H1 (cell line): ENCODE data around the gene NT5DC3. TPM values are rescaled to one million over a fixed set of nuclear protein-coding genes. Genes with fewer than 3 reads are reported as not detected.

Source experiments
- CTCF ChIA-PET: fragments of 300-600 bp; sonication (Branson Sonifier 250); formaldehyde crosslinking; loops from one replicate; lab custom pipeline; 2021; ENCODE audit not compliant: partially characterized antibody; lab: Charles Lee
- POLR2A ChIA-PET: fragments of 300-600 bp; sonication (Branson Sonifier 250); formaldehyde crosslinking; loops from one replicate; lab custom pipeline; 2021; ENCODE audit warnings: inconsistent platforms; ENCODE audit not compliant: partially characterized antibody; lab: Charles Lee
- DNase-seq, 2 experiments: peaks; one replicate each; pipeline versions ENCODE4 v3.0.0 to v3.0.0-alpha.2; 2010 to 2022; ENCODE audit warnings: low spot score in 2 of 2, low read depth in 1 of 2, mixed read lengths in 1 of 2
- FAIRE-seq: peaks from 2 replicates; lab custom pipeline; 2011; peaks lifted over from hg19 to GRCh38; lab: Jason Lieb, UNC
- H2AFZ ChIP-seq: 2 replicates; pipeline ENCODE4 v1.8.1; 2012; ENCODE audit warnings: low read length, inconsistent platforms
- H2AK5ac ChIP-seq: 2 replicates; pipeline ENCODE4 v1.6.1; 2013; ENCODE audit warnings: low read depth, low read length
- H2BK120ac ChIP-seq: replicated peaks from 2 replicates; pipeline ENCODE3; 2013; ENCODE audit warnings: low read depth, low read length, inconsistent platforms
- H2BK12ac ChIP-seq: 2 replicates; pipeline ENCODE4 v1.6.1; 2013; ENCODE audit warnings: low read depth, low read length
- H2BK15ac ChIP-seq: 2 replicates; pipeline ENCODE4 v1.6.1; 2013; ENCODE audit warnings: low read length
- H2BK20ac ChIP-seq: 2 replicates; pipeline ENCODE4 v1.6.1; 2013; ENCODE audit warnings: low read length
- H2BK5ac ChIP-seq: 2 replicates; pipeline ENCODE4 v1.6.1; 2013; ENCODE audit warnings: low read depth, low read length
- H3K14ac ChIP-seq: 2 replicates; pipeline ENCODE4 v1.6.1; 2013; ENCODE audit warnings: inconsistent platforms; ENCODE audit not compliant: insufficient read length
- H3K18ac ChIP-seq: 2 replicates; pipeline ENCODE4 v1.6.1; 2013; ENCODE audit warnings: low read length; ENCODE audit errors: extremely low read depth
- H3K23ac ChIP-seq: 2 replicates; pipeline ENCODE4 v1.6.1; 2013; ENCODE audit warnings: inconsistent platforms; ENCODE audit not compliant: insufficient read length
- H3K23me2 ChIP-seq: 2 replicates; pipeline ENCODE4 v1.6.1; 2013; ENCODE audit warnings: low read depth, low read length
- H3K27ac ChIP-seq: 2 replicates; pipeline ENCODE4 v1.6.1; 2011; ENCODE audit warnings: low read depth, low read length, inconsistent platforms
- H3K27me3 ChIP-seq, 4 experiments: replicated peaks in 1 of 4; 1 replicate in 1 of 4; 2 replicates in 3 of 4; pipeline versions ENCODE4 v1.6.1 to v1.8.1; 2011 to 2013; ENCODE audit warnings: low read length in 3 of 4, mild to moderate bottlenecking in 3 of 4, inconsistent platforms in 2 of 4, mixed read lengths in 2 of 4, moderate library complexity in 1 of 4; ENCODE audit not compliant: control insufficient read depth in 3 of 4, insufficient read depth in 3 of 4; ENCODE audit errors: extremely low read depth in 1 of 4
- H3K36me3 ChIP-seq, 4 experiments: 2 replicates each; pipeline versions ENCODE4 v1.6.1 to v1.8.1; 2011 to 2013; ENCODE audit warnings: mild to moderate bottlenecking in 4 of 4, low read length in 3 of 4, moderate library complexity in 2 of 4, control low read depth in 1 of 4, inconsistent platforms in 1 of 4; ENCODE audit not compliant: insufficient read depth in 4 of 4, control insufficient read depth in 2 of 4
- H3K4ac ChIP-seq: replicated peaks from 2 replicates; pipeline ENCODE3; 2013; ENCODE audit warnings: low read length, low read depth, mixed read lengths, inconsistent platforms; ENCODE audit not compliant: insufficient read length
- H3K4me1 ChIP-seq, 4 experiments: replicated peaks in 1 of 4; 1 replicate in 1 of 4; 2 replicates in 3 of 4; pipeline versions ENCODE4 v1.6.1 to v1.8.1; 2011 to 2013; ENCODE audit warnings: low read length in 3 of 4, inconsistent platforms in 2 of 4, mixed read lengths in 1 of 4; ENCODE audit not compliant: insufficient read depth in 4 of 4, control insufficient read depth in 3 of 4
- H3K4me2 ChIP-seq, 2 experiments: 2 replicates each; pipeline versions ENCODE4 v1.6.1 to v1.8.1; 2011 to 2013; ENCODE audit warnings: low read depth in 2 of 2, low read length in 2 of 2, control low read depth in 1 of 2, inconsistent platforms in 1 of 2, mild to moderate bottlenecking in 1 of 2; ENCODE audit not compliant: insufficient read depth in 1 of 2
- H3K4me3 ChIP-seq, 4 experiments: fragments of 200-600, 300-600 bp in 1 of 4; sonication (generic), shearing (Covaris generic), sonication (Bioruptor Twin) in 1 of 4; 2 replicates each; pipeline versions ENCODE4 v1.5.1 to v1.8.1; 2011 to 2016; ENCODE audit warnings: low read length in 4 of 4, low read depth in 3 of 4, control low read depth in 2 of 4, inconsistent platforms in 2 of 4, mild to moderate bottlenecking in 2 of 4, mixed read lengths in 1 of 4, moderate library complexity in 1 of 4; ENCODE audit not compliant: insufficient read depth in 2 of 4; ENCODE audit errors: extremely low read depth in 1 of 4
- H3K56ac ChIP-seq: replicated peaks from 2 replicates; pipeline ENCODE3; 2013; ENCODE audit warnings: low read depth, mild to moderate bottlenecking, mixed read lengths, low read length, inconsistent platforms; ENCODE audit not compliant: insufficient read length
- H3K79me1 ChIP-seq: 2 replicates; pipeline ENCODE4 v1.6.1; 2013; ENCODE audit warnings: low read depth, low read length, control low read depth
- H3K79me2 ChIP-seq, 2 experiments: 2 replicates each; pipeline versions ENCODE4 v1.6.1 to v1.8.1; 2012 to 2013; ENCODE audit warnings: low read length in 2 of 2, mild to moderate bottlenecking in 2 of 2, inconsistent platforms in 1 of 2; ENCODE audit not compliant: insufficient read depth in 2 of 2, control insufficient read depth in 1 of 2
- H3K9ac ChIP-seq, 4 experiments: replicated peaks in 1 of 4; 1 replicate in 1 of 4; 2 replicates in 3 of 4; pipeline versions ENCODE4 v1.6.1 to v1.8.1; 2011 to 2013; ENCODE audit warnings: low read depth in 3 of 4, low read length in 3 of 4, control low read depth in 2 of 4, mild to moderate bottlenecking in 2 of 4, moderate library complexity in 2 of 4, inconsistent platforms in 1 of 4; ENCODE audit errors: extremely low read depth in 1 of 4
- H3K9me3 ChIP-seq, 2 experiments: 2 replicates each; pipeline versions ENCODE4 v1.6.1 to v1.8.1; 2012 to 2013; ENCODE audit warnings: mild to moderate bottlenecking in 2 of 2, moderate library complexity in 2 of 2, control low read depth in 1 of 2, inconsistent platforms in 1 of 2, low read depth in 1 of 2, low read length in 1 of 2, mixed read lengths in 1 of 2; ENCODE audit not compliant: insufficient read depth in 2 of 2
- H4K20me1 ChIP-seq, 2 experiments: replicated peaks in 1 of 2; 2 replicates each; pipeline versions ENCODE3 to v1.8.1; 2011 to 2013; ENCODE audit warnings: inconsistent platforms in 2 of 2, low read length in 2 of 2, mild to moderate bottlenecking in 1 of 2; ENCODE audit not compliant: insufficient read depth in 2 of 2, control insufficient read depth in 1 of 2
- H4K5ac ChIP-seq: 2 replicates; pipeline ENCODE4 v1.6.1; 2013; ENCODE audit warnings: low read length, low read depth, mixed read lengths, inconsistent platforms; ENCODE audit not compliant: insufficient read length
- H4K8ac ChIP-seq: 2 replicates; pipeline ENCODE4 v1.8.0; 2013; ENCODE audit warnings: mild to moderate bottlenecking, moderate library complexity, low read length, inconsistent platforms; ENCODE audit not compliant: insufficient read depth; ENCODE audit errors: extremely low read depth
- H4K91ac ChIP-seq: replicated peaks from 2 replicates; pipeline ENCODE3; 2013; ENCODE audit warnings: low read length, mixed read lengths, inconsistent platforms; ENCODE audit not compliant: insufficient read length
- CEBPB ChIP-seq: IDR thresholded peaks from 2 replicates; pipeline ENCODE4 v1.6.1; 2012; ENCODE audit warnings: low read depth, low read length
- EP300 ChIP-seq, 2 experiments: IDR thresholded peaks; 1 replicate in 1 of 2; 2 replicates in 1 of 2; pipeline ENCODE4 v1.6.1; 2011 to 2012; ENCODE audit warnings: low read depth in 2 of 2, low read length in 2 of 2, mild to moderate bottlenecking in 2 of 2, borderline replicate concordance in 1 of 2, inconsistent platforms in 1 of 2, moderate library complexity in 1 of 2
- GABPA ChIP-seq: IDR thresholded peaks from 2 replicates; pipeline ENCODE4 v1.6.1; 2011; ENCODE audit warnings: mild to moderate bottlenecking, low read length, moderate library complexity, borderline replicate concordance; ENCODE audit not compliant: insufficient read depth
- KDM5A ChIP-seq: fragments of 200-600 bp; IDR thresholded peaks from 2 replicates; pipeline ENCODE4 v1.7.1; 2012; ENCODE audit warnings: mild to moderate bottlenecking, low read length, inconsistent platforms, mixed read lengths
- POLR2AphosphoS5 ChIP-seq: IDR thresholded peaks from 2 replicates; pipeline ENCODE4 v1.6.1; 2011; ENCODE audit warnings: low read depth, low read length
- POU5F1 ChIP-seq: IDR thresholded peaks from 2 replicates; pipeline ENCODE4 v1.6.1; 2011; ENCODE audit warnings: low read depth, mild to moderate bottlenecking, low read length, moderate library complexity
- TBP ChIP-seq: IDR thresholded peaks from 2 replicates; pipeline ENCODE4 v1.6.1; 2011; ENCODE audit warnings: low read depth, low read length, improper control_type of control experiment
- TEAD4 ChIP-seq: IDR thresholded peaks from 2 replicates; pipeline ENCODE4 v1.6.1; 2012; ENCODE audit warnings: low read depth, low read length, inconsistent platforms, mixed read lengths
- whole genome bisulfite sequencing, 2 experiments: shearing (Covaris generic) in 1 of 2; methylation state at CpG; one replicate each; pipeline versions ENCODE4 v1.1.6 to v1.1.7; 2013 to 2015; ENCODE audit warnings: low lambda C conversion rate in 2 of 2, mixed read lengths in 2 of 2, inconsistent platforms in 1 of 2, low coverage in 1 of 2, missing lambda C conversion rate in 1 of 2; ENCODE audit not compliant: insufficient replicate concordance in 2 of 2, insufficient coverage in 1 of 2, insufficient read length in 1 of 2; ENCODE audit errors: extremely low coverage in 1 of 2, missing lambda C conversion rate in 1 of 2; 5-methylcytosine and 5-hydroxymethylcytosine counted together
- polyA plus RNA-seq, 7 experiments: library from polyadenylated mRNA; depleted of rRNA in 3 of 7; stranded (reverse) in 5 of 7; unstranded in 2 of 7; fragments of >200 nt in 5 of 7; fragments of 200-250 nt in 2 of 7; gene quantifications; 1 replicate in 5 of 7; 2 replicates in 1 of 7; 4 replicates in 1 of 7; pipeline versions ENCODE4 v1.2.1 to v1.2.3, GENCODE V29; 2011 to 2013; ENCODE audit warnings: missing spikeins in 2 of 7, mixed read lengths in 2 of 7
- total RNA-seq: library from RNA; stranded (reverse); fragmentation: NEBNext Ultra II Directional; extraction: Animal tissue kit (Norgen Biotek cat#: 25700); gene quantifications from 2 replicates; pipeline ENCODE4 v1.2.1, GENCODE V29; 2021

NT5DC3 gene
- total and polyA plus RNA-seq, 2 of the 8 experiments (the other 6 are each of a cell fraction or from before 2014, with no cell fraction given) = 5.4 to 14.8 TPM

GRCh38 chr12:103748875-103749274 lies 92.2 kb downstream of the NT5DC3 start:
- no peaks in the 10 kb centered on the region; a peak in 1 of 7 replicates for H3K4me1 ChIP-seq
- no peaks in the 10 kb centered on the region for H3K36me3 ChIP-seq
- H3K9me3 ChIP-seq = no peaks in the 10 kb centered on the region
- no peak overlapping the region for H2AK5ac ChIP-seq
- no peak overlapping the region for H3K14ac ChIP-seq
- WGBS, 2 experiments = 95% methylated on average over 12 of the region's 12 CpGs; no CpG with 5 or more reads in 1 of the 2 experiments
- no peaks in the 10 kb centered on the region for H3K27me3 ChIP-seq
- no peak overlapping the region for H4K8ac ChIP-seq
- no peak overlapping the region for H3K4me3 ChIP-seq
- H4K5ac ChIP-seq = no peak overlapping the region
- no peak overlapping the region for H3K23ac ChIP-seq
- H3K9ac ChIP-seq = no peak overlapping the region
- H3K79me1 ChIP-seq = no peaks in the 10 kb centered on the region
- H3K4ac ChIP-seq = no peak overlapping the region
- no peaks in the 10 kb centered on the region; the same call in 1 of the 2 replicates for H3K23me2 ChIP-seq
- no peak overlapping the region for H4K91ac ChIP-seq
- no peak overlapping the region for H2BK20ac ChIP-seq
- H2BK120ac ChIP-seq = no peak overlapping the region
- no peak overlapping the region for H3K18ac ChIP-seq
- no peaks in the 10 kb centered on the region for H3K79me2 ChIP-seq
- H2BK15ac ChIP-seq = no peak overlapping the region
- CTCF ChIA-PET = interaction anchor here (1.0 to 1.8 kb wide), 4 partner anchors 9 to 22 kb away, joined by 3 to 4 read pairs (median 4); no protein-coding TSS in a partner anchor
- H3K27ac ChIP-seq = no peak overlapping the region
- no peak overlapping the region for H2AFZ ChIP-seq
- TF ChIP-seq POLR2AphosphoS5 (no peak), TEAD4 (no peak), CEBPB (no peak), GABPA (no peak), TBP (no peak), KDM5A (no peak), EP300 (IDR thresholded peaks at IDR 0.05; ENCODE audit: borderline replicate concordance in 1 of 2, low read depth in 2 of 2, low read length in 2 of 2) (no peak), POU5F1 (no peak)
- FAIRE-seq (no peak), DNase-seq (no peak)
- H3K56ac ChIP-seq = no peak overlapping the region
- no peaks in the 10 kb centered on the region for H4K20me1 ChIP-seq
- POLR2A ChIA-PET = no interaction called here
- no peak overlapping the region for H3K4me2 ChIP-seq
- no peak overlapping the region for H2BK5ac ChIP-seq
- no peak overlapping the region for H2BK12ac ChIP-seq
